Measurements from ENCODE around the gene SPTB.

SPTB gene

DNA sequence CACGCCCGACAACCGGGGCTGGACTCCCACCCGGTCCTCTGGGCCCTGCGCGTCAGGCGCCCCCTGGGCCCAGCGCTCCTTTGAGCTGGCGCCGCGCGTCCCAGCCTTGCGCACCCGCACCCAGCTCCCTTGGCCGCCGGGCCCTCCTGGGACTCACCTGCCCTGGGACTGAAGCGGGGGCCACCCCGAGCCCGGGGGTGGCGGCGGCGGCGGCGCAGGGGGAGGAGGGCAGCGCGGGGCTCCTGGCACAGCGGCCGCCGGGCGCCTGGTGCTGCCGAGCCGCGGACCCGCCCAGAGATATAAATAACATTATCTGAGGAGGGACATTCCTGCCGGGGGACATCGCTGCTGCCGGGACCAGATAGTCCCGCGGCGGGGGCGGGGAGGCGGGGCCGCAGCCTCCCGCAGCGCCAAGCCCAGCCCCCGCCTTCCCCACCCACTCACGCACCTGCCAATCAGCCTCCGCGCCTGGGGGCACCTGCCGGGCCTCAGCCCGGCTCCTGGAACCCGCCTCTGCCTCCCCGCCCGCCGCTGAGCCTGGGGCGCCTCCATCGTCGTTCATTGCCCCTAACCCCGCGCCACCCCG is at the start of gene SPTB:
TSS of gene SPTB (minus strand) at position 273 of the 586 bp plus-strand sequence. CDS start 56,813 bp downstream, outside the sequence.
- peak within 1 kb of the TSS; percentile 45 for H3K4me3 ChIP-seq (ENCODE audit: low read depth, low read length)
- TF ChIP-seq, protein P1, sequence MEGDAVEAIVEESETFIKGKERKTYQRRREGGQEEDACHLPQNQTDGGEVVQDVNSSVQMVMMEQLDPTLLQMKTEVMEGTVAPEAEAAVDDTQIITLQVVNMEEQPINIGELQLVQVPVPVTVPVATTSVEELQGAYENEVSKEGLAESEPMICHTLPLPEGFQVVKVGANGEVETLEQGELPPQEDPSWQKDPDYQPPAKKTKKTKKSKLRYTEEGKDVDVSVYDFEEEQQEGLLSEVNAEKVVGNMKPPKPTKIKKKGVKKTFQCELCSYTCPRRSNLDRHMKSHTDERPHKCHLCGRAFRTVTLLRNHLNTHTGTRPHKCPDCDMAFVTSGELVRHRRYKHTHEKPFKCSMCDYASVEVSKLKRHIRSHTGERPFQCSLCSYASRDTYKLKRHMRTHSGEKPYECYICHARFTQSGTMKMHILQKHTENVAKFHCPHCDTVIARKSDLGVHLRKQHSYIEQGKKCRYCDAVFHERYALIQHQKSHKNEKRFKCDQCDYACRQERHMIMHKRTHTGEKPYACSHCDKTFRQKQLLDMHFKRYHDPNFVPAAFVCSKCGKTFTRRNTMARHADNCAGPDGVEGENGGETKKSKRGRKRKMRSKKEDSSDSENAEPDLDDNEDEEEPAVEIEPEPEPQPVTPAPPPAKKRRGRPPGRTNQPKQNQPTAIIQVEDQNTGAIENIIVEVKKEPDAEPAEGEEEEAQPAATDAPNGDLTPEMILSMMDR (IDR thresholded peaks at IDR 0.05; ENCODE audit: borderline replicate concordance, insufficient read depth, low read depth, low read length) = no peak

DNA sequence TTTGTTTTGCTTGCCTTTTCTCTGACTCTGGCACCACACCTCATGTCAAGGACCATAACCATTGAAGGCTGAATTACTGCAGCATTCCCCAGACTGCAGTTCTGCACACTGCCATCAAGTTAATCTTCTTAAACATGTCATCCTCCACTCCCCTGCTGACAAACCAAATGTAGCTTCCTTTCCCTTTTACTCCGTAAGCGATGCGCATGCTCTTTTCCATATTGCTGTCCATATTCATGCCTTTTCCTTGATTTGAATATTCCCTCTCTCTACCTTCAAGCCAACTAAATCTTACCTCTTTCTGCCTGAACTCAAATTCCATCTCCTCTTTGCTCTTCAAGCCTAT is 49.3 kb upstream of the SPTB start:
- TF ChIP-seq, protein P1 (IDR thresholded peaks at IDR 0.05; ENCODE audit: borderline replicate concordance, insufficient read depth, low read depth, low read length) = no peak
- no peak overlapping the region for H3K4me3 ChIP-seq (ENCODE audit: low read depth, low read length)

DNA sequence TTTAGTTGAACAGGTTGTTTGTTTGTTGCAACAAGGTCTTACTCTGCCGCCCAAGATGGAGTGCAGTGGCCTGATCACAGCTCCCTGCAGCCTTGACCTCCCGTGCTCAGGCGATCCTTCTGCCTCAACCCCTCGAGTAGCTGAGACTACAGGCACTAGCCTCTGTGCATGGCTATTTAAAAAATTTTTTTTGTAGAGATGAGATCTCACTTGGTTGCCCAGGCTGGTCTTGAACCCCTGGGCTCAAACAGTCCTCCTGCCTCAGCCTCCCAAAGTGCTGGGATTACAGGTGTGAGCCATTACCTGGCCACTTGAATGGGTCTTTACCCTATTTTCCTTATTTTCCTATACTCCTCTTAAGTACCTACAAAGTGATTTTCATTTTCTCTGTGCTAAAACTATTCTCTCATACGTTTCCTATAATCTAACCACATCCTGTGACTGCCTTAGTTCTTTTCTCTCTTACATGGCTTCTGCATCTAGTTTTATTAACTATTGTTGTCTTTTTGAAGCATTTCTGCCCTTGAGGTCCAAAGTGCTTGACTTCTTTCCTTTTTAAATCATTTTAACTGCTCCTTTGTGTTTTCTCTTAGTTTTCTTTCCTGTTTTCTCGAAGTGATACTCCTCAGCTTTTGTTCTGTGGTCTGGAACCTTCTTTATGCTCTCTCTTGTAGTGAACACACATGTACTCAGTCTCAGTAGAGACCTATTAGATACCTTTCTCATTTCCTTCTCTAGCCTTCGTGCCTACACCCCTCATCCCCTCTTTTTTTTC is 48.7 kb upstream of the SPTB start:
- TF ChIP-seq, protein P1 (IDR thresholded peaks at IDR 0.05; ENCODE audit: borderline replicate concordance, insufficient read depth, low read depth, low read length) = no peak
- H3K4me3 ChIP-seq (ENCODE audit: low read depth, low read length) = no peak overlapping the region

DNA sequence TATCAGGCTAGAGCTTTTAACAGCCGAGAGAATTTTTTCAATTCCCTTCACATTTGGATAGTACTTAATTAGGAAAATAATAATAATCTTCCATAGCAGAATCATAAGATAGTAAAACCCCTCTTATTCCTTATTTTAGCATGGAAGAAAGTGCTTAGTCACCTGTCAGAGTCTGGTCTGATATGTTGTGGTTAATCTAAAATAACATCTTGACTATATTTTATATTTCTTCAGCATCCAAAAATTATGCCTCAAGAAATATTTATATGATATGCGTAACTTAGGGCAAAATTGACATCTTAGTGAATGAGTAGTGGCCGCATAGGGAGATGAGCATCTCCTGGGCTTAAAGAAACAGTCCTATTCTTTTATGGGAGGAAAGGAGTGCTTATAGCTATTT is 47.3 kb upstream of the SPTB start:
- TF ChIP-seq, protein P1 (IDR thresholded peaks at IDR 0.05; ENCODE audit: borderline replicate concordance, insufficient read depth, low read depth, low read length) = no peak
- H3K4me3 ChIP-seq (ENCODE audit: low read depth, low read length) = no peak overlapping the region

DNA sequence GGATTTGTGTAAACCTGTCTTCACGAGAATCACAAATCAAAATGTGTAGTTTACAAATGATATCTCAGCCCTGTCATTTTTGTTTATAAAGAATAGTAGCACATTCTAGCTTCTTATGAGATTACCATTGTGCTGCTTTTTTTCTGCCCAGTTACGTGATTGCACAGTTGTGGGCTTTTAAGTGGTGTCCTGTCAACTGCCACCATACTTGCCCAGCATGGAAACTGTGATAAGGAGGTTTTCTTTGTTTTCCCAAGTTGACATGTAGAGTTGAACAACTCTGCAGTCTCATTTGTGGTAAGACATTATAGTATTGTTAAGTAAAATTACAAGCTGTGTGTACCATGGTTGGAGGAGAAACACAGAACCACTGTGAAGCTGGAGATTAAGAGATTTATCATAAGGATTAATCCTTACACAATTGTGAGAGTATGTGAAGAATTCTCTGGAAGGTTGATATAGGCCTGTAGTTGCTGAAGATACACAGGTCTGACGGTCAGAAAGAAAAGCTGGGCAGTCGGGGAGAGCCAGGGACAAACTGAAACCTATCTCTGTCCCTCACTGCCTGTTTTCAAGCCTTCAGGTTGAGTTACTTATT is 46.8 kb upstream of the SPTB start:
- TF ChIP-seq, protein P1 (IDR thresholded peaks at IDR 0.05; ENCODE audit: borderline replicate concordance, insufficient read depth, low read depth, low read length) = no peak
- H3K4me3 ChIP-seq (ENCODE audit: low read depth, low read length) = no peak overlapping the region

DNA sequence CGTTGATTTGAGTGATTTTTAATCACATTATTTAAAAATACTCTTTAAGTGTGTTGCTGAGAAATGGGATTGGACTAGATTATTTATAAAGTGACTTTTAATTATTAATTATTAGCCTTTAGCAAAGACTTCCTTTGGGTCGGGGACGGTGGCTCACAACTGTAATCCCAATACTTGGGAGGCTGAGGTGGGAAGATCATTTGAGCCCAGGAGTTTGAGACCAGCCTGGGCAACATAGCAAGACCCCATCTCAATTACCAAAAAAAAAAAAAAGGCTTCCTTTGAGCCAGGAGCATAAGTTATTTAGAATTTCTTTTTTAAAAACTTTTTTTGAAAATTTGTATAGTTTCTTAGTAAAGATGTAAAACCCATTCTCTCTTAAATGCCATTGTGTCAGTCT is 43.3 kb upstream of the SPTB start:
- TF ChIP-seq, protein P1 (IDR thresholded peaks at IDR 0.05; ENCODE audit: borderline replicate concordance, insufficient read depth, low read depth, low read length) = no peak
- no peak overlapping the region for H3K4me3 ChIP-seq (ENCODE audit: low read depth, low read length)

Data from GM12875 (cell line).